ENCODE measurements around the gene KIAA0513.

The KIAA0513 gene

DNA sequence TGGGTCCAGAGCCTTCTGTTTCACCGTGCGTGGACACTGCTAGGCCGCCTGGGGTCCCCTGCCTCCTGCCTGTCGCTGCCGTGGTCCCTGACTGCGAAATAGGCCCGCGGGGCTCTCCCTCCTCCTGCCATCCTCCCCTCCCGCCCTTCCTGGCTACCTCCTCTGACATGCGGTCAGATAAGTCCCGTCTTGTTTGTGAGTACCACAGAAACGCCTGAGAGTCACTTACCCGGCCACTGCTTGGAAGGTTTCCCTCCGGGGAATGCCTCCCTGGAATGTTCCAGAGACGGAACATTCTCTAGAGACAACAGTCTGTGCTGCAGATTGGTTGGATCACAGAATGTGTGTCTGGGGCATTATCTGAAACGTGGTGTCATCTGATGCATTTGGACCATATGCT, 61.9 kb downstream of the KIAA0513 start:
- Mint-ChIP-seq H3K27me3 (ENCODE audit: low read depth) (peaks cover 24% of the 10 kb centered on the region), H3K4me1 (peaks cover 25% of the 10 kb centered on the region), H3K36me3 (ENCODE audit: low read depth) (no peaks in the 10 kb centered on the region), H3K27ac (peak overlapping the region in 1 of 3 experiments; percentile 39), H3K9me3 (no peaks in the 10 kb centered on the region), H3K4me3 (no peak overlapping the region)
- no peak for TF ChIP-seq CTCF (IDR thresholded peaks at IDR 0.05; ENCODE audit: unreplicated experiment in 3 of 3)

- Mint-ChIP-seq H3K27me3 (ENCODE audit: low read depth) (peaks cover 22% of the 10 kb centered on the region), H3K27ac (peak overlapping the region; percentile 39 to 52 (median 51)), H3K36me3 (ENCODE audit: low read depth) (no peaks in the 10 kb centered on the region), H3K9me3 (no peaks in the 10 kb centered on the region), H3K4me1 (peaks cover 20% of the 10 kb centered on the region), H3K4me3 (no peak overlapping the region)
- TF ChIP-seq CTCF (IDR thresholded peaks at IDR 0.05; ENCODE audit: unreplicated experiment in 3 of 3): no peak
These were observed 62.6 kb downstream of the KIAA0513 start for GRCh38 chr16:85090181-85090580.

GRCh38 chr16:85090873-85091521, 63.4 kb downstream of the KIAA0513 start:
- peaks cover 17% of the 10 kb centered on the region for H3K27me3 Mint-ChIP-seq (ENCODE audit: low read depth)
- H3K9me3 Mint-ChIP-seq: no peaks in the 10 kb centered on the region
- no peaks in the 10 kb centered on the region for H3K36me3 Mint-ChIP-seq (ENCODE audit: low read depth)
- H3K27ac Mint-ChIP-seq: peak overlapping the region in 1 of 3 experiments; percentile 52
- peaks cover 16% of the 10 kb centered on the region for H3K4me1 Mint-ChIP-seq
- TF ChIP-seq CTCF (IDR thresholded peaks at IDR 0.05; ENCODE audit: unreplicated experiment in 3 of 3): no peak
- no peak overlapping the region for H3K4me3 Mint-ChIP-seq

- H3K4me1 Mint-ChIP-seq: peaks cover 16% of the 10 kb centered on the region
- no peaks in the 10 kb centered on the region for H3K36me3 Mint-ChIP-seq (ENCODE audit: low read depth)
- H3K27me3 Mint-ChIP-seq (ENCODE audit: low read depth): peaks cover 17% of the 10 kb centered on the region
- peak overlapping the region in 1 of 3 experiments; percentile 52 for H3K27ac Mint-ChIP-seq
- TF ChIP-seq CTCF (IDR thresholded peaks at IDR 0.05; ENCODE audit: unreplicated experiment in 3 of 3): no peak
- H3K4me3 Mint-ChIP-seq: no peak overlapping the region
- H3K9me3 Mint-ChIP-seq: no peaks in the 10 kb centered on the region
These were observed 63.9 kb downstream of the KIAA0513 start for GRCh38 chr16:85091522-85091910.

- no peaks in the 10 kb centered on the region for H3K9me3 Mint-ChIP-seq
- H3K4me3 Mint-ChIP-seq: no peak overlapping the region
- TF ChIP-seq CTCF (IDR thresholded peaks at IDR 0.05; ENCODE audit: unreplicated experiment in 3 of 3): no peak
- no peaks in the 10 kb centered on the region for H3K36me3 Mint-ChIP-seq (ENCODE audit: low read depth)
- H3K4me1 Mint-ChIP-seq: peaks cover 16% of the 10 kb centered on the region
- no peak overlapping the region for H3K27ac Mint-ChIP-seq
- peaks cover 17% of the 10 kb centered on the region for H3K27me3 Mint-ChIP-seq (ENCODE audit: low read depth)
These were observed 64.7 kb downstream of the KIAA0513 start for GRCh38 chr16:85092309-85092708.

GRCh38 chr16:85092851-85093250, 65.3 kb downstream of the KIAA0513 start:
- no peak for TF ChIP-seq CTCF (IDR thresholded peaks at IDR 0.05; ENCODE audit: unreplicated experiment in 3 of 3)
- Mint-ChIP-seq H3K36me3 (ENCODE audit: low read depth) (no peaks in the 10 kb centered on the region), H3K4me1 (peaks cover 16% of the 10 kb centered on the region), H3K27ac (no peak overlapping the region), H3K9me3 (no peaks in the 10 kb centered on the region), H3K27me3 (ENCODE audit: low read depth) (peaks cover 17% of the 10 kb centered on the region), H3K4me3 (no peak overlapping the region)
